ENCODE results near the gene PLAAT5.

DNA sequence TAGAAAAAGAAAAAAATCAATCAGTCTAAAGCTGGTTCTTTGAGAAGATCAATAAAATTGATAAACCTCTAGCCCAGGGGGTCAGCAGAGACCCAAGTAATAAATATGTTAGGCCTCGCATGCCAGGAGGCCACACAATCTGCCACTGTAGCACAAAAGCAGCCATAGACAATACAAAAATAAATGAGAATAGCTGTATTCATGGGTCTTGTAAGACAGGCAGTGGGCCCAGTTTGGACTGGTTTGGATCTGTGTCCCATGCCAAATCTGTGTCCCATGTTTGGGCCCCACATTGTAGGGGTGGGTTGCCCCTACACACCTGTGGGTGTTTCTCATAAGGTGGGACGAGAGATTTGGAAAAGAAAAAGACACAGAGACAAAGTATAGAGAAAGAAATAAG lies 39.1 kb upstream of the PLAAT5 start:
- TF ChIP-seq CHD2 (IDR thresholded peaks at IDR 0.05; ENCODE audit: low read length) (no peak), BRCA1 (IDR thresholded peaks at IDR 0.05; ENCODE audit: low read depth, low read length) (no peak), EGR1 (IDR thresholded peaks at IDR 0.05; ENCODE audit: borderline replicate concordance, low read depth, low read length) (no peak)
- TF ChIP-seq, protein P1, sequence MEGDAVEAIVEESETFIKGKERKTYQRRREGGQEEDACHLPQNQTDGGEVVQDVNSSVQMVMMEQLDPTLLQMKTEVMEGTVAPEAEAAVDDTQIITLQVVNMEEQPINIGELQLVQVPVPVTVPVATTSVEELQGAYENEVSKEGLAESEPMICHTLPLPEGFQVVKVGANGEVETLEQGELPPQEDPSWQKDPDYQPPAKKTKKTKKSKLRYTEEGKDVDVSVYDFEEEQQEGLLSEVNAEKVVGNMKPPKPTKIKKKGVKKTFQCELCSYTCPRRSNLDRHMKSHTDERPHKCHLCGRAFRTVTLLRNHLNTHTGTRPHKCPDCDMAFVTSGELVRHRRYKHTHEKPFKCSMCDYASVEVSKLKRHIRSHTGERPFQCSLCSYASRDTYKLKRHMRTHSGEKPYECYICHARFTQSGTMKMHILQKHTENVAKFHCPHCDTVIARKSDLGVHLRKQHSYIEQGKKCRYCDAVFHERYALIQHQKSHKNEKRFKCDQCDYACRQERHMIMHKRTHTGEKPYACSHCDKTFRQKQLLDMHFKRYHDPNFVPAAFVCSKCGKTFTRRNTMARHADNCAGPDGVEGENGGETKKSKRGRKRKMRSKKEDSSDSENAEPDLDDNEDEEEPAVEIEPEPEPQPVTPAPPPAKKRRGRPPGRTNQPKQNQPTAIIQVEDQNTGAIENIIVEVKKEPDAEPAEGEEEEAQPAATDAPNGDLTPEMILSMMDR (IDR thresholded peaks at IDR 0.05; ENCODE audit: control extremely low read depth in 1 of 3, insufficient read depth in 1 of 3, low read depth in 1 of 3, low read length in 3 of 3), result no peak
- TF ChIP-seq, protein P2, sequence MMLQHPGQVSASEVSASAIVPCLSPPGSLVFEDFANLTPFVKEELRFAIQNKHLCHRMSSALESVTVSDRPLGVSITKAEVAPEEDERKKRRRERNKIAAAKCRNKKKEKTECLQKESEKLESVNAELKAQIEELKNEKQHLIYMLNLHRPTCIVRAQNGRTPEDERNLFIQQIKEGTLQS (IDR thresholded peaks at IDR 0.05; ENCODE audit: insufficient read depth, low read depth, low read length), result no peak
